Right lobe of liver (tissue), 4 donors: ENCODE results near the gene OR12D1.

ENCODE experiments used
- POLR2A ChIP-seq: fragments of 450-650 bp; IDR thresholded peaks from one replicate; pipeline ENCODE4 v1.6.1; 2017; ENCODE audit warnings: antibody characterized with exemption, mild to moderate bottlenecking
- TF ChIP-seq, protein P1 (sequence below), 4 donors: fragments of 200-600 bp in 3 of 4; fragments of 450-650 bp in 1 of 4; IDR thresholded peaks; one replicate each; pipeline versions ENCODE4 v1.5.1 to v1.8.0; 2016 to 2022; ENCODE audit warnings: antibody characterized with exemption in 4 of 4, mild to moderate bottlenecking in 2 of 4
- donor health status: DM: no; HTN: no; CAD: no.
- donor health status: DM: no; HTN: no; CAD: no.
- donor health status: DM: no; HTN: yes; CAD: no.

GRCh38 chr6:29461021-29461814 lies 46.5 kb downstream of the OR12D1 start:
- TF ChIP-seq, protein P1, sequence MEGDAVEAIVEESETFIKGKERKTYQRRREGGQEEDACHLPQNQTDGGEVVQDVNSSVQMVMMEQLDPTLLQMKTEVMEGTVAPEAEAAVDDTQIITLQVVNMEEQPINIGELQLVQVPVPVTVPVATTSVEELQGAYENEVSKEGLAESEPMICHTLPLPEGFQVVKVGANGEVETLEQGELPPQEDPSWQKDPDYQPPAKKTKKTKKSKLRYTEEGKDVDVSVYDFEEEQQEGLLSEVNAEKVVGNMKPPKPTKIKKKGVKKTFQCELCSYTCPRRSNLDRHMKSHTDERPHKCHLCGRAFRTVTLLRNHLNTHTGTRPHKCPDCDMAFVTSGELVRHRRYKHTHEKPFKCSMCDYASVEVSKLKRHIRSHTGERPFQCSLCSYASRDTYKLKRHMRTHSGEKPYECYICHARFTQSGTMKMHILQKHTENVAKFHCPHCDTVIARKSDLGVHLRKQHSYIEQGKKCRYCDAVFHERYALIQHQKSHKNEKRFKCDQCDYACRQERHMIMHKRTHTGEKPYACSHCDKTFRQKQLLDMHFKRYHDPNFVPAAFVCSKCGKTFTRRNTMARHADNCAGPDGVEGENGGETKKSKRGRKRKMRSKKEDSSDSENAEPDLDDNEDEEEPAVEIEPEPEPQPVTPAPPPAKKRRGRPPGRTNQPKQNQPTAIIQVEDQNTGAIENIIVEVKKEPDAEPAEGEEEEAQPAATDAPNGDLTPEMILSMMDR (IDR thresholded peaks at IDR 0.05), result no peak
- TF ChIP-seq POLR2A, result no peak
